Measurements from ENCODE around the gene HS1BP3. TPM values are rescaled to one million over a fixed set of nuclear protein-coding genes. Genes with fewer than 3 reads are reported as not detected.

Gene HS1BP3
- total and polyA plus RNA-seq, 2 donors (not counting 3 experiments of a cell fraction or from before 2014, with no cell fraction given), result 27.4 to 33.1 TPM

DNA sequence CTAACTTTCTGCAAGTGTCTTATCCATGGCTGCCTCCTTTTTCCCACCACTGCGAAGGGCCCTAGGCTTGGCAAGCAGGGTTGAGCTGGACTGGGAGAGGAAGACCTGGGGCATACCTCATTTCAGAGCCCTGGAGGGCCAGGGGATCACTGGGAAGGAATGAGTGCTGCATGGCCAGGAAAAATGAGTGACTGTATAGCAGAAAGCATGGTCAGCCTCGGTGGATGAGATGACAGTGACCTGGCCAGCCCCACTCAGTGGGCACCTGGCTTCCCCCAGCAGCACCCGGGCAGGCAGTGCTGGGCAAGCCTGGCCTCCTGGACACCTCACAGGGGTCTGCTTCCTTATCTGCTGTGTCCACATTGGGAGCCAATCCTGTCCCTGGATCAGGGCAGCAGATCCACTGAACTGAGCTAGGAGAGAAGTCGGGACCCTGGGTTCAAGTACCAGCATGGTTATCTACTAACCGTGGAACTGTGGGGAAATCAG is 76.4 kb downstream of the HS1BP3 start:
- DNase-seq (ENCODE audit: low read depth, low spot score), result no peak
- no peak overlapping the region for H3K4me3 ChIP-seq (replicated peaks in 1 of 3; ENCODE audit: insufficient read depth in 1 of 3, low read depth in 1 of 3, low read length in 3 of 3)
- no peaks in the 10 kb centered on the region for H3K9me3 ChIP-seq (replicated peaks; ENCODE audit: control insufficient read depth, insufficient read depth, low read length)
- no peaks in the 10 kb centered on the region for H3K79me2 ChIP-seq (ENCODE audit: control insufficient read depth, insufficient read depth, low read length)
- POLR2A ChIA-PET, result interaction anchor here (1.0 to 11.7 kb wide), 6 partner anchors 15 to 125 kb away, joined by 3 to 310 read pairs (median 4); partner anchors contain the start of gene RHOB
- no peaks in the 10 kb centered on the region for H3K27me3 ChIP-seq (ENCODE audit: control insufficient read depth in 2 of 2, insufficient read depth in 2 of 2, low read length in 2 of 2)
- TSS peak; percentile 5 for BruUV-seq (replicated peaks)
- no peak overlapping the region for H2AFZ ChIP-seq (ENCODE audit: low read depth, low read length)
- no peaks in the 10 kb centered on the region for H3K9me1 ChIP-seq (replicated peaks; ENCODE audit: control insufficient read depth, extremely low read depth, insufficient read depth, low read length)
- dilution Hi-C loops (cut with MboI; ENCODE audit: extremely low pct_ligation_motif_present, low sequenced_read_pairs), result no loop called here
- intact Hi-C loops (cut with micrococcal nuclease), result no loop called here
- H3K36me3 ChIP-seq (ENCODE audit: control insufficient read depth in 2 of 2, extremely low read depth in 1 of 2, insufficient read depth in 2 of 2, low read length in 2 of 2), result no peaks in the 10 kb centered on the region
- FAIRE-seq, result no peak
- peak overlapping the region; percentile 100 for H3K27ac ChIP-seq (ENCODE audit: insufficient read depth, low read depth, low read length)
- H3K4me1 ChIP-seq (ENCODE audit: control insufficient read depth, extremely low read depth, insufficient read depth, low read length), result peaks cover 96% of the 10 kb centered on the region
- H4K20me1 ChIP-seq (replicated peaks; ENCODE audit: control insufficient read depth, extremely low read depth, insufficient read depth, low read length), result no peaks in the 10 kb centered on the region
- peak overlapping the region; percentile 95 for H3K9ac ChIP-seq (replicated peaks; ENCODE audit: extremely low read depth, insufficient read depth, low read length)
- peak overlapping the region; percentile 1 for H3K4me2 ChIP-seq (ENCODE audit: insufficient read depth, low read length)
- CTCF ChIA-PET, result interaction anchor here (0.9 to 10.5 kb wide), 13 partner anchors 8 to 130 kb away, joined by 3 to 78 read pairs (median 4); no protein-coding TSS in a partner anchor
- no peak for TF ChIP-seq JUN (IDR thresholded peaks at IDR 0.05; ENCODE audit: borderline replicate concordance, insufficient read depth, insufficient read length, low read depth)
- TF ChIP-seq, protein P1, sequence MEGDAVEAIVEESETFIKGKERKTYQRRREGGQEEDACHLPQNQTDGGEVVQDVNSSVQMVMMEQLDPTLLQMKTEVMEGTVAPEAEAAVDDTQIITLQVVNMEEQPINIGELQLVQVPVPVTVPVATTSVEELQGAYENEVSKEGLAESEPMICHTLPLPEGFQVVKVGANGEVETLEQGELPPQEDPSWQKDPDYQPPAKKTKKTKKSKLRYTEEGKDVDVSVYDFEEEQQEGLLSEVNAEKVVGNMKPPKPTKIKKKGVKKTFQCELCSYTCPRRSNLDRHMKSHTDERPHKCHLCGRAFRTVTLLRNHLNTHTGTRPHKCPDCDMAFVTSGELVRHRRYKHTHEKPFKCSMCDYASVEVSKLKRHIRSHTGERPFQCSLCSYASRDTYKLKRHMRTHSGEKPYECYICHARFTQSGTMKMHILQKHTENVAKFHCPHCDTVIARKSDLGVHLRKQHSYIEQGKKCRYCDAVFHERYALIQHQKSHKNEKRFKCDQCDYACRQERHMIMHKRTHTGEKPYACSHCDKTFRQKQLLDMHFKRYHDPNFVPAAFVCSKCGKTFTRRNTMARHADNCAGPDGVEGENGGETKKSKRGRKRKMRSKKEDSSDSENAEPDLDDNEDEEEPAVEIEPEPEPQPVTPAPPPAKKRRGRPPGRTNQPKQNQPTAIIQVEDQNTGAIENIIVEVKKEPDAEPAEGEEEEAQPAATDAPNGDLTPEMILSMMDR (IDR thresholded peaks at IDR 0.05; ENCODE audit: extremely low read depth in 1 of 2, insufficient read depth in 1 of 2, low read depth in 1 of 2, low read length in 2 of 2), result no peak

DNA sequence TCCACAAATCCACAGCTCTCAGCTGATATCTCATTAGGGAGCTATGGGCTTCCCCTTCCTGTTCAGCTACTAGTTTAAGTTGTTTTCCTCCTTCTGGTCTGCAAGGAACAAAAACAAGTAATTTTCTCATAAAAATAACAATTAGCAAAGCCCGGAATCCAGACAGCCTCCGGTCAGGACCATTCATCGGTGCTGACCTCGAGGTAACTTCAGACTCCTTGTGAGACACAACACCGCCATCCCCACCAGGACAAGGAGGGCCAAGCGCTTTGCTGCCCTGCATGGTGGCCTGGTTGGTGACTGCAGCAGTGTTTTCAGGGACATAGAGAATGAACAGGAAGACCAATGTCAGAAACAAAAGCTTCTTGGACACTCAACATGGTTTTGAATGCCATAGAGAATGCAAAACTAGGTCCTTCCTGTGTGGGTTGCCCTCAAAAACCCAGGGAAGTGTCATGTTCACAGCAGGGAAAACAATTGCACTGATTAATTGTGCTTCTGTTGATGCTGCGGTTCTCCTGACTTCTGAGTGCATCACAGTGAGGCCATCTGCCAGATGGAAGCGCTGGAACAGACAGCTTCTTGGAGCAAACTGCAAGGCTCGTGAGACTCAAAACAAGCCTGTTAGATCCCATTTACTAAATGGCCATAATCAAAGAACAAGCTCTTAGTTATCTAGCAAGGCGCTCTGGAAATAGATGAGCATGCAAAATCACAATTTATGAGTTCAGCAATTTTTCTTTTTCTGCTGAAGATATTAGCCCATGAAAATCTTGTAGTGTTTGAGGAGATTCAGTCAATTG is 77.1 kb downstream of the HS1BP3 start:
- Histone ChIP-seq H3K27me3 (ENCODE audit: control insufficient read depth in 2 of 2, insufficient read depth in 2 of 2, low read length in 2 of 2) (no peaks in the 10 kb centered on the region), H3K36me3 (ENCODE audit: control insufficient read depth in 2 of 2, extremely low read depth in 1 of 2, insufficient read depth in 2 of 2, low read length in 2 of 2) (no peaks in the 10 kb centered on the region), H2AFZ (ENCODE audit: low read depth, low read length) (no peak overlapping the region), H3K9ac (replicated peaks; ENCODE audit: extremely low read depth, insufficient read depth, low read length) (peak overlapping the region; percentile 95), H3K9me3 (replicated peaks; ENCODE audit: control insufficient read depth, insufficient read depth, low read length) (no peaks in the 10 kb centered on the region), H3K4me1 (ENCODE audit: control insufficient read depth, extremely low read depth, insufficient read depth, low read length) (peaks cover 98% of the 10 kb centered on the region), H3K27ac (ENCODE audit: insufficient read depth, low read depth, low read length) (peak overlapping the region; percentile 100), H3K4me2 (ENCODE audit: insufficient read depth, low read length) (peak overlapping the region; percentile 1), H3K9me1 (replicated peaks; ENCODE audit: control insufficient read depth, extremely low read depth, insufficient read depth, low read length) (no peaks in the 10 kb centered on the region), H3K79me2 (ENCODE audit: control insufficient read depth, insufficient read depth, low read length) (no peaks in the 10 kb centered on the region), H3K4me3 (replicated peaks in 1 of 3; ENCODE audit: insufficient read depth in 1 of 3, low read depth in 1 of 3, low read length in 3 of 3) (no peak overlapping the region), H4K20me1 (replicated peaks; ENCODE audit: control insufficient read depth, extremely low read depth, insufficient read depth, low read length) (no peaks in the 10 kb centered on the region)
- FAIRE-seq (peak; percentile 97), DNase-seq (ENCODE audit: low read depth, low spot score) (peak; percentile 98)
- TF ChIP-seq GATA2 (IDR thresholded peaks at IDR 0.05; ENCODE audit: insufficient read depth, insufficient read length, low read depth, low read length) (peak; percentile 72), JUN (IDR thresholded peaks at IDR 0.05; ENCODE audit: borderline replicate concordance, insufficient read depth, insufficient read length, low read depth) (peak; percentile 63), FOS (IDR thresholded peaks at IDR 0.05; ENCODE audit: borderline replicate concordance, insufficient read depth, low read length) (peak; percentile 57), EZH2 (IDR thresholded peaks at IDR 0.05; ENCODE audit: borderline replicate concordance, low read depth, low read length, severe bottlenecking) (no peak), POLR2AphosphoS5 (IDR thresholded peaks at IDR 0.05; ENCODE audit: insufficient read depth, low read depth, low read length) (peak; percentile 29)
- ChIA-PET POLR2A (interaction anchor here (1.0 to 11.7 kb wide), 7 partner anchors 11 to 130 kb away, joined by 3 to 310 read pairs (median 4); partner anchors contain the start of gene RHOB), CTCF (interaction anchor here (0.7 to 10.5 kb wide), 18 partner anchors 9 to 130 kb away, joined by 3 to 78 read pairs (median 4); partner anchors contain the start of gene RHOB)
- BruUV-seq (replicated peaks), result TSS peak; percentile 35
- dilution Hi-C loops (cut with MboI; ENCODE audit: extremely low pct_ligation_motif_present, low sequenced_read_pairs), result no loop called here
- intact Hi-C loops (cut with micrococcal nuclease), result loop anchor here (1.0 kb wide), 6 partner anchors 23 to 123 kb away; no protein-coding TSS in a partner anchor
